Aorta (tissue), 5 donors: ENCODE data around the gene AFF3. TPM values are rescaled to one million over a fixed set of nuclear protein-coding genes. Genes with fewer than 3 reads are reported as not detected.
A peak's percentile ranks its signal among the peaks of the same experiment; 100 is the strongest.

Source experiments
- ATAC-seq: fragments of 200-7000 bp; cut with Tn5 transposase; one replicate; pipeline ENCODE4 v1.9.1; 2022; ENCODE audit warnings: moderate library complexity; ENCODE audit not compliant: low FRiP score
- DNase-seq, 2 donors: peaks; one replicate each; pipeline ENCODE4 v3.0.0-alpha.2; 2020
- H3K27ac ChIP-seq, 2 donors: one replicate each; pipeline ENCODE4 v1.5.1; 2013; ENCODE audit warnings: low read length in 2 of 2, mild to moderate bottlenecking in 2 of 2, moderate library complexity in 2 of 2, control low read depth in 1 of 2, inconsistent platforms in 1 of 2, low read depth in 1 of 2
- H3K27me3 ChIP-seq, 2 donors: one replicate each; pipeline ENCODE4 v1.6.1; 2013; ENCODE audit warnings: control low read depth in 1 of 2, low read length in 1 of 2, mild to moderate bottlenecking in 1 of 2, moderate library complexity in 1 of 2; ENCODE audit not compliant: insufficient read depth in 2 of 2, control insufficient read depth in 1 of 2
- H3K36me3 ChIP-seq, 2 donors: one replicate each; pipeline ENCODE4 v1.6.1; 2013; ENCODE audit warnings: control low read depth in 1 of 2, low read length in 1 of 2, mild to moderate bottlenecking in 1 of 2; ENCODE audit not compliant: insufficient read depth in 2 of 2, control insufficient read depth in 1 of 2
- H3K4me1 ChIP-seq, 2 donors: one replicate each; pipeline ENCODE4 v1.6.1; 2013; ENCODE audit warnings: low read length in 2 of 2, control low read depth in 1 of 2, mild to moderate bottlenecking in 1 of 2, moderate library complexity in 1 of 2; ENCODE audit not compliant: insufficient read depth in 2 of 2, control insufficient read depth in 1 of 2
- H3K4me3 ChIP-seq, 2 donors: one replicate each; pipeline ENCODE4 v1.5.1; 2013; ENCODE audit warnings: low read length in 2 of 2, control low read depth in 1 of 2, mild to moderate bottlenecking in 1 of 2
- H3K9me3 ChIP-seq: one replicate; pipeline ENCODE4 v1.6.1; 2013; ENCODE audit warnings: mild to moderate bottlenecking, low read length; ENCODE audit not compliant: control insufficient read depth
- WGBS, 2 donors: extraction: QIAGEN DNeasy Blood & Tissue Kit; methylation state at CpG; one replicate each; pipeline ENCODE4 v1.1.7; 2013; 5-methylcytosine and 5-hydroxymethylcytosine counted together
- intact Hi-C, 2 donors: fragments of 100-400 bp; cut with DNase I; formaldehyde crosslinking; loops; one replicate each; pipeline versions ENCODE4 v1.14.2 to v1.15.0; 2022
- polyA plus RNA-seq, 2 donors: library from polyadenylated mRNA; stranded (reverse); fragments of 200-250 nt; gene quantifications; one replicate each; pipeline ENCODE4 v1.2.3, GENCODE V29; 2013
- total RNA-seq, 2 donors: library from RNA; stranded (reverse); fragmentation: NEBNext Ultra II Directional; extraction: Animal tissue kit (Norgen Biotek cat#: 25700); gene quantifications; one replicate each; pipeline ENCODE4 v1.2.1, GENCODE V29; 2021
- donor health status: healthy with polysubstance abuse.
- donor health status: Bipolar disorder and iron deficiency.
- donor health status: DM: no; HTN: no; CAD: no.
- donor health status: DM: no; HTN: no; CAD: no.
- donor health status: DM: yes; HTN: yes; CAD: no.

Gene AFF3
- total and polyA plus RNA-seq, 4 donors: 0.25 to 15.7 (median 5.5) TPM

DNA sequence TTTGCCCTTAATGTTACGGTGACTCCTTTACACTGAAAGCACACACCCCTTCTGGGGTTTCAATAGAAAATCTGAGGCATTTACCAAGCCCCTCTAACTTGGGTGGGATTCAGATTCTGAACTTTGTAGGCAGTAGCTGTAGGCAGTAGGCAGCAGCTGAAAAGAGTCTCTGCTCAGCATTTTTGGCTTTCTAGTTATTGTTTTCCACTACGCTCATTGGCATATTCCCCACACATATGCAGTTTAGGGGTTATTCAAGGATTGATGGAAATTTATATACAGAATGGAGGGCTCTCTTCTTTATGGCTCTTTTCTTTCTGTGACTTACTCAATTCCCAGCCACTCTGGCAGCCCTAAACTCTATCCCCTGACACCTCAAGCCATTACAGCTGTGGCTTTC lies 419.9 kb downstream of the AFF3 start:
- H3K4me3 ChIP-seq: no peak overlapping the region
- peaks cover 4% of the 10 kb centered on the region for H3K9me3 ChIP-seq
- intact Hi-C loops: no loop called here
- ATAC-seq (no peak), DNase-seq (no peak)
- H3K27ac ChIP-seq: no peak overlapping the region
- H3K36me3 ChIP-seq: no peaks in the 10 kb centered on the region
- 98 to 99% methylated on average over 2 of the region's 2 CpGs for WGBS, 2 donors
- H3K4me1 ChIP-seq: no peaks in the 10 kb centered on the region
- no peaks in the 10 kb centered on the region for H3K27me3 ChIP-seq

DNA sequence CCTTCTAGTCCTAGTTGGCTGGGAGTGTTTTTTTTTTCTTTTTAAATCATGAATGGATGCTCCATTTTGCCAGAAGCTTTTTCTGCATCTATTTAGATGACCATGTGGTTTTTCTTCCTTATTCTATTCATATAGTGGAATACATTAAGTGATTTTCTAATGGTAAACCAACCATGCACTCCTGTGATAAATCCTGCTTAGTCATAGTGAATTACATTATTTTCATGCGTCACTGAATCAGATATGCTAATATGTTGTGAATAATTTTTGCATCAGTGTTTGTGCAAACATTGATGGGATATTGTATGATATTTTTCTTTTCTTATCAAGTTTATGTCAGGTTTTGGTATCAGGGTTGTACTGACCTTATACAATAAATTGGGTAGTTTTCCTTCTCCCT lies 423.3 kb downstream of the AFF3 start:
- no peak overlapping the region for H3K27ac ChIP-seq
- 98 to 99% methylated on average over 1 of the region's 1 CpG for WGBS, 2 donors
- no peaks in the 10 kb centered on the region for H3K27me3 ChIP-seq
- no peaks in the 10 kb centered on the region for H3K4me1 ChIP-seq
- H3K9me3 ChIP-seq: peaks cover 4% of the 10 kb centered on the region
- ATAC-seq: no peak
- no peak overlapping the region for H3K4me3 ChIP-seq
- intact Hi-C loops: no loop called here
- DNase-seq: no peak
- no peaks in the 10 kb centered on the region for H3K36me3 ChIP-seq

DNA sequence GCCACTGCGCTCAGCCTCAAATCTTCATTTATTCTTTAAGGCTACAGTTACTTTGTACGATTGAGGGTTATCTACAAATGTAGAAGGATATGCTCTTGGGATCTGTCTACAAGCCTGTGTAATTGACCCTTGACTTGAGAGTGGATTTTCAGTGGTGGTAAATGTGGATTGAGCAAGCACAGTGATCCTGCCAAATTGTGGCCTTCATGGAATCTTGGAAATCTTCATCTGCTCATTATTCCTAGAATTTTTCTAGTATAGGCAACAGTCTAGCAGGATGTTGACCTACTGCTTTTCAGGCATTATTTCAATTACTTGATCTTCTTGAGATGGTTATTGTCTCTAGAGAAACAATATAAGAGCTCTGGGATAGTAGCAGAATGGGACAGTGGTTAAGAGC lies 426.4 kb downstream of the AFF3 start:
- ATAC-seq: no peak
- intact Hi-C loops: no loop called here
- 91 to 94% methylated on average over 2 of the region's 2 CpGs for WGBS, 2 donors
- Histone ChIP-seq H3K36me3 (no peaks in the 10 kb centered on the region), H3K9me3 (peaks cover 2% of the 10 kb centered on the region), H3K27me3 (no peaks in the 10 kb centered on the region), H3K27ac (no peak overlapping the region), H3K4me1 (peaks cover 0 to 3% of the 10 kb centered on the region in 2 donors), H3K4me3 (no peak overlapping the region)
- no peak for DNase-seq

DNA sequence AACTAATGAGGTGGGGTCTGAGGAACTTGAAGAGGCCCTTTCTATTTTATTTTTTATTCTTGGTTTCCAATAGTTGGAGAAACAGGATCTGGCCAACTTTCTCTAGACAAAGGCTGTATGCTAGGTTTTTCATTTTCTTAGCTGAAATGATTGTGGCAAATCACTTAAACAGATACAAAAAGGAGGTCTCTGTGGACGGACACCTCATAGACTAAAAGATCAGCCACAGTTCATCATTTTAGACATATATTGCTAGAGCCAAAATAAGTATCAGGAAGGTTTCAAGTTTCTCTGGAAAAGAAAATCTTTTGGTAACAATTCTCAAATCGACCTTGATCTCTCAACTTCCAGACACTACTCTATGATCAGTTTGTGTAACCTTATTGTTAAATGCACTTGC lies 428.0 kb downstream of the AFF3 start:
- Histone ChIP-seq H3K4me1 (peaks cover 0 to 3% of the 10 kb centered on the region in 2 donors), H3K27me3 (no peaks in the 10 kb centered on the region), H3K27ac (no peak overlapping the region), H3K4me3 (no peak overlapping the region), H3K9me3 (no peaks in the 10 kb centered on the region), H3K36me3 (no peaks in the 10 kb centered on the region)
- intact Hi-C loops: no loop called here
- DNase-seq (no peak), ATAC-seq (no peak)
- 75 to 81% methylated on average over 2 of the region's 2 CpGs for WGBS, 2 donors

DNA sequence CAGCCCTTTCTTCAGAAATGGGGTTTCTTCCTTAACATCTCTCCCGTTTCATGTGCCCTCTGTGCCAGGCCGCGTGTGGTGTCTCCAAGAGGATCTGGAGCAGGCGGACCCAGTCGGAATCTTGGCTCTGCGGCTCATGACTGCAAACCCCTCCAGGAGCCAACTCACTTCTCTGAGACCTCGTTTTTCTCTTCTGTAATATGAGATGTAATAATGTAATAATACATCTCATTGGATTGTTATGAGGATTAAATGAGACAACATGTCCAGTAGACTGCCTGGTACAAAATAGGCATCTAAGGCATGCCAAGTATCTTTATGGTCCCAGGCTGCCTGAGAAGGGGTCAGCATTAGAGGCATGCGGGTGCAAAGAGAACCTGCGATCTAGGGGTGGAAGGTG lies 431.2 kb downstream of the AFF3 start:
- no peaks in the 10 kb centered on the region for H3K36me3 ChIP-seq
- DNase-seq: no peak
- H3K9me3 ChIP-seq: no peaks in the 10 kb centered on the region
- peaks cover 2 to 5% of the 10 kb centered on the region in 2 donors for H3K4me1 ChIP-seq
- H3K4me3 ChIP-seq: no peak overlapping the region
- H3K27ac ChIP-seq: no peak overlapping the region
- intact Hi-C loops: no loop called here
- no peaks in the 10 kb centered on the region for H3K27me3 ChIP-seq
- 13 to 18% methylated on average over 9 of the region's 9 CpGs for WGBS, 2 donors
- ATAC-seq: no peak

DNA sequence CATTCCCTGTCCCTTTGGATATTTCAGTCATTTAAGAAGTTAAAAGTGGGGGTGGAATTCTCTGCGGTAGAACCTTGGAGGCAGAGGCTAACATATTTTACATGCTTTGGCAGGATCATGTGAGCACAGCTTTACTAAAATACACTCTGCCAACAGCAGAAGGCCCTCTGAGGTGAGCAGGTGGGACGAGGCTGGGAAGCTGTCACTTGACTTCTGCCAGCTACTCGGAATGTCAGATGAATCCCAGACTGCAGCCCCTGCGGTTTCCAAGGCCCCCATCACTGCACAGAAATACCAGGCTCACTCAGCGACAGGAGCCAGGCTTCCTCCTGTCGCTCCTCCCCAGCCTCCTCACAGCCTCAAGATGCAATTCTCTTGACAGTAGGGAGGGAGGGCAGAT lies 431.7 kb downstream of the AFF3 start:
- Histone ChIP-seq H3K9me3 (no peaks in the 10 kb centered on the region), H3K27me3 (no peaks in the 10 kb centered on the region), H3K4me3 (no peak overlapping the region), H3K27ac (no peak overlapping the region), H3K36me3 (no peaks in the 10 kb centered on the region), H3K4me1 (peaks cover 2 to 5% of the 10 kb centered on the region in 2 donors)
- intact Hi-C loops: no loop called here
- WGBS, 2 donors: 2 to 8% methylated on average over 6 of the region's 6 CpGs
- ATAC-seq: no peak
- DNase-seq: no peak

DNA sequence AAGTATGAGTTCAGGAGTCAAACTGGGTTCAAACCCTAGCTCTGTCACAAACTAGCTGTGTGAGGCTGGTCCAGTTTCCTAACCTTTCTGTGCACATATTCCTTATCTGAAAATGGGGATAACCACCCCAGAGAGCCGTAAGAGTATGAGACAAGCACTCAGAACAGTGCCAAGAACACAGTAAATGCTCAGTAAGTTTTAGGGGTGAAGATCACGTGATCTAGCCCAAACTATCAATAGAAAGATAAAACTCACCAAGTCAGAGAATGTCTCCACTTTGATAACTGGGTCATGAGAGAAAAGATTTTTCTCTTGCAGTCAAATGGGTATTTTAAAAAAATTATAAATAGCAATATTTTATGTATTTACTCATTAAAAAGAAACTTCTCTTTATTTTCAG lies 433.2 kb downstream of the AFF3 start:
- H3K27me3 ChIP-seq: no peaks in the 10 kb centered on the region
- WGBS, 2 donors: 77 to 84% methylated on average over 2 of the region's 2 CpGs
- ATAC-seq: no peak
- DNase-seq: no peak
- intact Hi-C loops: no loop called here
- H3K4me3 ChIP-seq: no peak overlapping the region
- no peak overlapping the region for H3K27ac ChIP-seq
- peaks cover 2 to 5% of the 10 kb centered on the region in 2 donors for H3K4me1 ChIP-seq
- no peaks in the 10 kb centered on the region for H3K9me3 ChIP-seq
- no peaks in the 10 kb centered on the region for H3K36me3 ChIP-seq

DNA sequence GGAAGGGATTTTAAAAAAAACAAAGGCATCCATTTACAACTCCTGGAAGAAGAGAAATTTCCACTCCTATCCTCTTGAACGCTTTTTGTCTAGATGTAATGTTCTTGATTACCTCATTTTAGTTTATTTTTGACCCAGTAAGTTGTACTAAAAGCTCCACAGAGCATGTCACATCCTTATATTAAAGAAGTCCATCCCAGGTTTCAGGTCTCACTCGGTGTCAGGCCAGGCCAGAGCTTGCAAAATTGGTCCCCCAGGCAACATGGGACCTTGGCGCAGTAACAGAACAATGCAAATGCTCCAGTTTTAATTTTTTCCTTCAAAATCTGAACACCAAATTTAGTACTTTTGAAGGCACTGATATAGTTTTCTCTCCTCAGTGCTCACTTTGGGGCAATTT lies 434.2 kb downstream of the AFF3 start:
- WGBS, 2 donors: 20 to 29% methylated on average over 3 of the region's 3 CpGs
- no peak for DNase-seq
- H3K9me3 ChIP-seq: no peaks in the 10 kb centered on the region
- no peaks in the 10 kb centered on the region for H3K27me3 ChIP-seq
- H3K4me1 ChIP-seq: peaks cover 2 to 5% of the 10 kb centered on the region in 2 donors
- H3K4me3 ChIP-seq: no peak overlapping the region
- H3K27ac ChIP-seq: no peak overlapping the region
- intact Hi-C loops: no loop called here
- H3K36me3 ChIP-seq: no peaks in the 10 kb centered on the region
- peak; percentile 70 for ATAC-seq

DNA sequence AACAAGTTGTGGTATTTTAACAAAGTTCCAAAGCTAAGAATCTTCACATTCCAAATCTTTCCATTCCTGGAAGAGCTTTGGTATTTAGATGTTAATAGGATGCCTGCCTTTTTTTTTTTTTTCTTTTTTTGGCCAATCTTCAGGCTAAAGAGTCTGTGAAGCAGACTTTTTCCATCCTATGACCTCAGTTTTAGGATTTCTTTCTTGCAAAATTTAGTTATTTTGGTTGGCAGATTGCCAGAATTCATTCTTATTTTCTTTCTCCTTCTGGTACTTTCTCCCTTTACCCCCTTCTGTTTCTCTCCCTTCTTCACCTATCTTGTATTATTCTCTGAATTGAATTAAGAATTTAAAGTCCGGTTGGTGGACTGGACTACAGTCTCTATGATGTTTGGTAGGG lies 434.8 kb downstream of the AFF3 start:
- Histone ChIP-seq H3K4me3 (no peak overlapping the region), H3K4me1 (peaks cover 2 to 5% of the 10 kb centered on the region in 2 donors), H3K27me3 (no peaks in the 10 kb centered on the region), H3K9me3 (no peaks in the 10 kb centered on the region), H3K27ac (no peak overlapping the region), H3K36me3 (no peaks in the 10 kb centered on the region)
- DNase-seq: no peak
- 68% methylated on average over 1 of the region's 1 CpG for WGBS, 2 donors
- peak; percentile 62 for ATAC-seq
- intact Hi-C loops: no loop called here
